Measurements from ENCODE around the gene ANKRD17. TPM values are rescaled to one million over a fixed set of nuclear protein-coding genes. Genes with fewer than 3 reads are reported as not detected.

The ANKRD17 gene
- total and polyA plus RNA-seq, 9 of the 15 experiments (the other 6 are each of a cell fraction or from before 2014, with no cell fraction given) = 25.5 to 86.9 (median 52.2) TPM

DNA sequence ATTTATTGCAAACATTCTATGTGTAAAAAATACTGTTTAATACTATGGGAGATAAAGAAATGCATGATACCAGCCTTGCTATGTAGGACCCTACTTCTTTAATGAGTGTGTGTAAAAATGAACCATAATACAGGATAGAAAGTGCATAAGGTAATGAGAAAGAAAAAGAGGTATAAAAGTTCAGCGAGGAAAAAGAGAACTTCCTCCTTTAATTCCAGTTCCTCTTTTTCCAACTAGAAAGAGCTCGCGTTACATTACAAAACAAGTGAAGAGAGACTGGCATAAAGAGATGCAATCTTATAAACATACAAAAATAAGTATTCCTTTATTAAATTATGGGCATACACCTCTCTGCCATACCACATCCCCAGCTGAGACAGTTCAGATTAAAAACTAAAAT is 77.4 kb downstream of the ANKRD17 start (continued):
- TF ChIP-seq, protein P1, sequence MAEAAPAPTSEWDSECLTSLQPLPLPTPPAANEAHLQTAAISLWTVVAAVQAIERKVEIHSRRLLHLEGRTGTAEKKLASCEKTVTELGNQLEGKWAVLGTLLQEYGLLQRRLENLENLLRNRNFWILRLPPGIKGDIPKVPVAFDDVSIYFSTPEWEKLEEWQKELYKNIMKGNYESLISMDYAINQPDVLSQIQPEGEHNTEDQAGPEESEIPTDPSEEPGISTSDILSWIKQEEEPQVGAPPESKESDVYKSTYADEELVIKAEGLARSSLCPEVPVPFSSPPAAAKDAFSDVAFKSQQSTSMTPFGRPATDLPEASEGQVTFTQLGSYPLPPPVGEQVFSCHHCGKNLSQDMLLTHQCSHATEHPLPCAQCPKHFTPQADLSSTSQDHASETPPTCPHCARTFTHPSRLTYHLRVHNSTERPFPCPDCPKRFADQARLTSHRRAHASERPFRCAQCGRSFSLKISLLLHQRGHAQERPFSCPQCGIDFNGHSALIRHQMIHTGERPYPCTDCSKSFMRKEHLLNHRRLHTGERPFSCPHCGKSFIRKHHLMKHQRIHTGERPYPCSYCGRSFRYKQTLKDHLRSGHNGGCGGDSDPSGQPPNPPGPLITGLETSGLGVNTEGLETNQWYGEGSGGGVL (CRISPR knock-in tag; IDR thresholded peaks at IDR 0.05) = no peak
- no peak for TF ChIP-seq HOXB6 (CRISPR knock-in tag; IDR thresholded peaks at IDR 0.05; ENCODE audit: borderline replicate concordance)

DNA sequence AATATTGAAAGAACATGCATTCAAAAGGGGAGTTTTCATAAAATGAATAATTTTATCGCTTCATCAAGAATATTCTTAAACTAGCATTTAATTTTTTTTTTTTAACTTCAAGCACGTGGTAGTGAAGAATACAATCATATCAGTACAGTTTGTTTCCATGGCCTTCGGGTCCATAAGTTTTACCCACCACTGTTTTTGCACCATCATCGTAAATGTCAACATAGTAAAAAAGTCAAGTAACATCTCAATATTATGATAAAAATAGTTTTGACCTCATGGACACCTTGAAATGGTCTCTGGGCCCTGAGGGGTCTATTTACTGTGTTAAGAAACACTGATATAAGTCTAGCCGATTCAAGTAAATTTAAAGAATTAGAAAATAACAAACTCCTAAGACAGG is 80.2 kb downstream of the ANKRD17 start:
- ATAC-seq (no peak), FAIRE-seq (no peak), DNase-seq (ENCODE audit: extremely low read depth in 1 of 4, low spot score in 3 of 4) (no peak)
- ChIA-PET POLR2A (interaction anchor here (1.1 kb wide), 1 partner anchor 18 kb away, joined by 3 read pairs; no protein-coding TSS in a partner anchor), CTCF (ENCODE audit: low intra/inter-chr PET ratio) (no interaction called here)
- Histone ChIP-seq H3K36me3 (ENCODE audit: control insufficient read depth, insufficient read depth, low read length) (peaks cover 53% of the 10 kb centered on the region), H3K9me1 (ENCODE audit: control insufficient read depth, insufficient read depth, low read length) (no peaks in the 10 kb centered on the region), H3K27me3 (ENCODE audit: control insufficient read depth in 2 of 2, insufficient read depth in 2 of 2, low read length in 2 of 2) (no peaks in the 10 kb centered on the region), H3K9ac (ENCODE audit: insufficient read depth in 1 of 2, low read depth in 2 of 2, low read length in 2 of 2) (peak overlapping the region in 1 of 2 experiments; percentile 18; a peak in 1 of 4 replicates), H3K4me2 (ENCODE audit: insufficient read depth, low read length) (no peak overlapping the region), H3K4me3 (no peak overlapping the region), H3K79me2 (ENCODE audit: control insufficient read depth, insufficient read depth, low read length) (peaks cover 95% of the 10 kb centered on the region), H3K27ac (ENCODE audit: extremely low read depth, low read depth, low read length) (peak overlapping the region; percentile 56; the same call in 2 of the 3 replicates), H3K9me3 (replicated peaks; ENCODE audit: control insufficient read depth, insufficient read depth, low read depth, low read length) (peaks cover 4% of the 10 kb centered on the region), H2AFZ (ENCODE audit: low read depth, low read length) (no peak overlapping the region), H3K4me1 (replicated peaks in 1 of 2; ENCODE audit: control insufficient read depth in 2 of 2, insufficient read depth in 2 of 2, low read length in 2 of 2) (peaks cover 0 to 4% of the 10 kb centered on the region in 2 experiments; a peak in 2 of 5 replicates), H4K20me1 (replicated peaks; ENCODE audit: control insufficient read depth, insufficient read depth, low read length) (no peaks in the 10 kb centered on the region)
- WGBS (ENCODE audit: insufficient coverage, low coverage, missing lambda C conversion rate) = 73% methylated on average over 5 of the region's 5 CpGs
- no TSS peak for BruUV-seq (replicated peaks)
- intact Hi-C loops (cut with micrococcal nuclease) (no loop called here), in situ Hi-C loops (cut with MboI) (no loop called here)
- TF ChIP-seq MAFF (IDR thresholded peaks at IDR 0.05; ENCODE audit: low read length) (peak; percentile 33; the same call in 1 of the 2 replicates), SMARCB1 (IDR thresholded peaks at IDR 0.05; ENCODE audit: insufficient read length, low read depth) (no peak), ZNF324 (CRISPR knock-in tag; IDR thresholded peaks at IDR 0.05) (no peak), JUNB (CRISPR knock-in tag; conservative IDR thresholded peaks at IDR 0.05) (no peak), SMAD1 (IDR thresholded peaks at IDR 0.05; ENCODE audit: low read depth, low read length, partially characterized antibody) (no peak), DMBX1 (CRISPR knock-in tag; IDR thresholded peaks at IDR 0.05; ENCODE audit: borderline replicate concordance) (no peak), RCOR1 (IDR thresholded peaks at IDR 0.05; ENCODE audit: borderline replicate concordance in 1 of 2, low read depth in 2 of 2, low read length in 2 of 2) (no peak), KLF13 (tag; IDR thresholded peaks at IDR 0.05; ENCODE audit: borderline replicate concordance, low read depth) (no peak), ZNF445 (CRISPR knock-in tag; IDR thresholded peaks at IDR 0.05; ENCODE audit: low read depth) (no peak), MAFG (tag; conservative IDR thresholded peaks at IDR 0.05) (peak; percentile 54), CBX5 (IDR thresholded peaks at IDR 0.05; ENCODE audit: borderline replicate concordance, low read depth) (no peak), RFX7 (CRISPR knock-in tag; IDR thresholded peaks at IDR 0.05) (no peak), ELF4 (CRISPR knock-in tag; IDR thresholded peaks at IDR 0.05) (no peak), ZNF224 (CRISPR knock-in tag; IDR thresholded peaks at IDR 0.05) (no peak), TARDBP (IDR thresholded peaks at IDR 0.05) (no peak), ZNF707 (CRISPR knock-in tag; conservative IDR thresholded peaks at IDR 0.05) (no peak)
- TF ChIP-seq, protein P2, sequence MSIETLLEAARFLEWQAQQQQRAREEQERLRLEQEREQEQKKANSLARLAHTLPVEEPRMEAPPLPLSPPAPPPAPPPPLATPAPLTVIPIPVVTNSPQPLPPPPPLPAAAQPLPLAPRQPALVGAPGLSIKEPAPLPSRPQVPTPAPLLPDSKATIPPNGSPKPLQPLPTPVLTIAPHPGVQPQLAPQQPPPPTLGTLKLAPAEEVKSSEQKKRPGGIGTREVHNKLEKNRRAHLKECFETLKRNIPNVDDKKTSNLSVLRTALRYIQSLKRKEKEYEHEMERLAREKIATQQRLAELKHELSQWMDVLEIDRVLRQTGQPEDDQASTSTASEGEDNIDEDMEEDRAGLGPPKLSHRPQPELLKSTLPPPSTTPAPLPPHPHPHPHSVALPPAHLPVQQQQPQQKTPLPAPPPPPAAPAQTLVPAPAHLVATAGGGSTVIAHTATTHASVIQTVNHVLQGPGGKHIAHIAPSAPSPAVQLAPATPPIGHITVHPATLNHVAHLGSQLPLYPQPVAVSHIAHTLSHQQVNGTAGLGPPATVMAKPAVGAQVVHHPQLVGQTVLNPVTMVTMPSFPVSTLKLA (conservative IDR thresholded peaks at IDR 0.05) = no peak
- TF ChIP-seq, protein P3, sequence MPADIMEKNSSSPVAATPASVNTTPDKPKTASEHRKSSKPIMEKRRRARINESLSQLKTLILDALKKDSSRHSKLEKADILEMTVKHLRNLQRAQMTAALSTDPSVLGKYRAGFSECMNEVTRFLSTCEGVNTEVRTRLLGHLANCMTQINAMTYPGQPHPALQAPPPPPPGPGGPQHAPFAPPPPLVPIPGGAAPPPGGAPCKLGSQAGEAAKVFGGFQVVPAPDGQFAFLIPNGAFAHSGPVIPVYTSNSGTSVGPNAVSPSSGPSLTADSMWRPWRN (IDR thresholded peaks at IDR 0.05; ENCODE audit: low read depth) = no peak
